GM19397 (cell line): ENCODE data around the gene OR1C1.
"Not testable (repeated sequence)": the region's sequence is repeated elsewhere in the genome, so short reads cannot be mapped to it uniquely, and the experiment has no call there.

Source experiments
- ATAC-seq: cut with Tn5 transposase; IDR thresholded peaks from one replicate; pipeline ENCODE4 v1.9.1; 2021; ENCODE audit warnings: mild to moderate bottlenecking, moderate library complexity; ENCODE audit not compliant: unreplicated experiment

OR1C1 gene

GRCh38 chr1:247760456-247760855 lies at the start of gene OR1C1:
Gene OR1C1, minus strand, starts transcription at chr1:247760556. Its CDS starts 2,150 bp downstream, at chr1:247758406.
- ATAC-seq: no peak

- no peak for ATAC-seq
Observed at GRCh38 chr1:247797518-247797917, 37.2 kb upstream of the OR1C1 start.

- ATAC-seq: no peak
Observed at GRCh38 chr1:247769603-247770002, 9.2 kb upstream of the OR1C1 start.

GRCh38 chr1:247754311-247754710 lies 6.0 kb downstream of the OR1C1 start:
- not testable (repeated sequence) for ATAC-seq

GRCh38 chr1:247749870-247750269 lies 10.5 kb downstream of the OR1C1 start:
- ATAC-seq: no peak

GRCh38 chr1:247748041-247748440 lies 12.3 kb downstream of the OR1C1 start, which contains the start of gene OR14A2:
Gene OR14A2, minus strand, starts transcription at chr1:247748141.
- no peak for ATAC-seq

- no peak for ATAC-seq
Observed at GRCh38 chr1:247747616-247748015, 12.7 kb downstream of the OR1C1 start.

- ATAC-seq: no peak
Observed at GRCh38 chr1:247746391-247746935, 13.9 kb downstream of the OR1C1 start.

GRCh38 chr1:247742215-247742760 lies 18.1 kb downstream of the OR1C1 start:
- ATAC-seq: not testable (repeated sequence)

- no peak for ATAC-seq
Observed at GRCh38 chr1:247741756-247742155, 18.6 kb downstream of the OR1C1 start.

GRCh38 chr1:247740721-247741120 lies 19.6 kb downstream of the OR1C1 start:
- ATAC-seq: no peak

- no peak for ATAC-seq
Observed at GRCh38 chr1:247738315-247738714, 22.0 kb downstream of the OR1C1 start, which contains the start of gene OR14K1. Gene OR14K1, plus strand, starts transcription at chr1:247738615. Its CDS starts 0 bp downstream, at chr1:247738615.

GRCh38 chr1:247721222-247721621 lies 39.1 kb downstream of the OR1C1 start:
- no peak for ATAC-seq

GRCh38 chr1:247716546-247716945 lies 43.8 kb downstream of the OR1C1 start, which contains the start of gene OR6F1:
Gene OR6F1, minus strand, starts transcription at chr1:247716646. Its CDS starts 3,891 bp downstream, at chr1:247712755.
- no peak for ATAC-seq

- no peak for ATAC-seq
Observed at GRCh38 chr1:247713753-247714152, 46.6 kb downstream of the OR1C1 start.

GRCh38 chr1:247710681-247711080 lies 49.7 kb downstream of the OR1C1 start:
- not testable (repeated sequence) for ATAC-seq
